ENCODE results near the gene PPIG.
"Not testable (repeated sequence)": the region's sequence is repeated elsewhere in the genome, so short reads cannot be mapped to it uniquely, and the experiment has no call there.

The PPIG gene

GRCh38 chr2:169664978-169665930, 81.1 kb downstream of the PPIG start:
- DNase-seq (ENCODE audit: low spot score): no peak

- DNase-seq (ENCODE audit: low spot score): no peak
Measured at GRCh38 chr2:169667583-169667982, 83.4 kb downstream of the PPIG start.

- DNase-seq (ENCODE audit: low spot score): no peak
Measured at GRCh38 chr2:169670215-169670651, 86.1 kb downstream of the PPIG start.

- no peak for DNase-seq (ENCODE audit: low spot score)
Measured at GRCh38 chr2:169670937-169671336, 86.8 kb downstream of the PPIG start.

- DNase-seq (ENCODE audit: low spot score): no peak
Measured at GRCh38 chr2:169672406-169672805, 88.3 kb downstream of the PPIG start.

GRCh38 chr2:169673106-169673505, 89.0 kb downstream of the PPIG start:
- no peak for DNase-seq (ENCODE audit: low spot score)

GRCh38 chr2:169673921-169674320, 89.8 kb downstream of the PPIG start:
- no peak for DNase-seq (ENCODE audit: low spot score)

- no peak for DNase-seq (ENCODE audit: low spot score)
Measured at GRCh38 chr2:169676357-169676756, 92.2 kb downstream of the PPIG start.

GRCh38 chr2:169676850-169677249, 92.7 kb downstream of the PPIG start:
- no peak for DNase-seq (ENCODE audit: low spot score)

GRCh38 chr2:169683054-169683424, 98.9 kb downstream of the PPIG start:
- DNase-seq (ENCODE audit: low spot score): peak; percentile 46

GRCh38 chr2:169683425-169684134, 99.4 kb downstream of the PPIG start:
- no peak for DNase-seq (ENCODE audit: low spot score)

- no peak for DNase-seq (ENCODE audit: low spot score)
Measured at GRCh38 chr2:169684135-169684565, 100.0 kb downstream of the PPIG start.

GRCh38 chr2:169684712-169685111, 100.6 kb downstream of the PPIG start:
- DNase-seq (ENCODE audit: low spot score): not testable (repeated sequence)

GRCh38 chr2:169686825-169687224, 102.7 kb downstream of the PPIG start:
- not testable (repeated sequence) for DNase-seq (ENCODE audit: low spot score)

GRCh38 chr2:169687943-169688342, 103.8 kb downstream of the PPIG start:
- DNase-seq (ENCODE audit: low spot score): not testable (repeated sequence)

GRCh38 chr2:169690958-169691357, 106.8 kb downstream of the PPIG start:
- no peak for DNase-seq (ENCODE audit: low spot score)

Data from CD4-positive, alpha-beta T cell treated with Interleukin-2 at 100 ng/mL for 4 hours (primary cell).